HG03469 (cell line): ENCODE measurements around the gene BIN1.

Experiments
- ATAC-seq: cut with Tn5 transposase; IDR thresholded peaks from one replicate; pipeline ENCODE4 v1.9.1; 2021; ENCODE audit warnings: mild to moderate bottlenecking, moderate library complexity, moderate number of reproducible peaks; ENCODE audit not compliant: unreplicated experiment

The BIN1 gene

GRCh38 chr2:127106991-127107621, at the start of gene BIN1:
BIN1 (minus strand) TSS chr2:127107154; CDS start chr2:127106943, 211 bp downstream.
- peak; percentile 70 for ATAC-seq

GRCh38 chr2:127155947-127156346, 49.0 kb upstream of the BIN1 start:
- ATAC-seq: no peak

- no peak for ATAC-seq
Measured at GRCh38 chr2:127155028-127155581, 48.2 kb upstream of the BIN1 start.

GRCh38 chr2:127154396-127154795, 47.4 kb upstream of the BIN1 start:
- no peak for ATAC-seq

GRCh38 chr2:127153691-127154158, 46.8 kb upstream of the BIN1 start:
- no peak for ATAC-seq

GRCh38 chr2:127150996-127151395, 44.0 kb upstream of the BIN1 start:
- no peak for ATAC-seq

- ATAC-seq: no peak
Measured at GRCh38 chr2:127149384-127149783, 42.4 kb upstream of the BIN1 start.

- ATAC-seq: no peak
Measured at GRCh38 chr2:127146820-127147502, 40.0 kb upstream of the BIN1 start.

- ATAC-seq: no peak
Measured at GRCh38 chr2:127146071-127146725, 39.2 kb upstream of the BIN1 start.

- ATAC-seq: no peak
Measured at GRCh38 chr2:127145280-127145895, 38.4 kb upstream of the BIN1 start.

- no peak for ATAC-seq
Measured at GRCh38 chr2:127143841-127144782, 37.2 kb upstream of the BIN1 start.

GRCh38 chr2:127142663-127143630, 36.0 kb upstream of the BIN1 start:
- ATAC-seq: no peak

GRCh38 chr2:127140538-127140937, 33.6 kb upstream of the BIN1 start:
- no peak for ATAC-seq

GRCh38 chr2:127139766-127140165, 32.8 kb upstream of the BIN1 start:
- ATAC-seq: no peak

GRCh38 chr2:127138281-127138680, 31.3 kb upstream of the BIN1 start:
- no peak for ATAC-seq

GRCh38 chr2:127137741-127138140, 30.8 kb upstream of the BIN1 start:
- ATAC-seq: no peak

- no peak for ATAC-seq
Measured at GRCh38 chr2:127137225-127137624, 30.3 kb upstream of the BIN1 start.

- no peak for ATAC-seq
Measured at GRCh38 chr2:127134833-127135830, 28.2 kb upstream of the BIN1 start.
